ENCODE results near the gene ZNF112. TPM values are rescaled to one million over a fixed set of nuclear protein-coding genes. Genes with fewer than 3 reads are reported as not detected.

The ZNF112 gene
- total RNA-seq, 1 experiment from 2014 or later: 5.6 TPM

GRCh38 chr19:44305457-44305856 is 51.0 kb downstream of the ZNF112 start:
- CTCF ChIA-PET: interaction anchor here (0.6 to 1.2 kb wide), 3 partner anchors 46 to 422 kb away, joined by 3 to 4 read pairs (median 3); partner anchors contain the start of genes ZNF233 and ZNF404
- Mint-ChIP-seq H3K27me3 (ENCODE audit: unreplicated experiment) (no peaks in the 10 kb centered on the region), H3K36me3 (ENCODE audit: insufficient read depth, unreplicated experiment) (peaks cover 13% of the 10 kb centered on the region), H3K9me3 (ENCODE audit: low read depth, unreplicated experiment) (peaks cover 2% of the 10 kb centered on the region), H3K27ac (ENCODE audit: unreplicated experiment) (no peak overlapping the region), H3K4me3 (ENCODE audit: low read depth, unreplicated experiment) (no peak overlapping the region), H3K4me1 (ENCODE audit: low read depth, unreplicated experiment) (no peaks in the 10 kb centered on the region)
- TF ChIP-seq CTCF (IDR thresholded peaks at IDR 0.05; ENCODE audit: unreplicated experiment): no peak
- DNase-seq: no peak
- BruUV-seq (replicated peaks): no TSS peak
- intact Hi-C loops (cut with micrococcal nuclease; ENCODE audit: unreplicated experiment): loop anchor here (2.0 kb wide), 1 partner anchor 93 kb away; the partner anchor contains the start of gene ZNF227

- CTCF ChIA-PET: interaction anchor here (0.6 to 1.2 kb wide), 4 partner anchors 8 to 629 kb away, joined by 3 to 5 read pairs (median 4); partner anchors contain the start of gene ZNF233
Observed at GRCh38 chr19:44304659-44305193, 51.8 kb downstream of the ZNF112 start, which contains the start of gene ZNF235. ZNF235 (minus strand) TSS chr19:44305025; CDS start chr19:44303404, 1,621 bp downstream.

GRCh38 chr19:44303976-44304568 is 52.4 kb downstream of the ZNF112 start:
- Mint-ChIP-seq H3K4me1 (ENCODE audit: low read depth, unreplicated experiment) (no peaks in the 10 kb centered on the region), H3K4me3 (ENCODE audit: low read depth, unreplicated experiment) (peak overlapping the region; percentile 88), H3K36me3 (ENCODE audit: insufficient read depth, unreplicated experiment) (peaks cover 13% of the 10 kb centered on the region), H3K9me3 (ENCODE audit: low read depth, unreplicated experiment) (peaks cover 2% of the 10 kb centered on the region), H3K27me3 (ENCODE audit: unreplicated experiment) (no peaks in the 10 kb centered on the region), H3K27ac (ENCODE audit: unreplicated experiment) (peak overlapping the region; percentile 84)
- intact Hi-C loops (cut with micrococcal nuclease; ENCODE audit: unreplicated experiment): loop anchor here (2.0 kb wide), 1 partner anchor 91 kb away; the partner anchor contains the start of gene ZNF227
- CTCF ChIA-PET: interaction anchor here (1.1 to 1.2 kb wide), 2 partner anchors 8 to 97 kb away, joined by 3 read pairs; no protein-coding TSS in a partner anchor
- BruUV-seq (replicated peaks): no TSS peak
- no peak for DNase-seq
- no peak for TF ChIP-seq CTCF (IDR thresholded peaks at IDR 0.05; ENCODE audit: unreplicated experiment)

More at GRCh38 chr19:44304659-44305193, 51.8 kb downstream of the ZNF112 start, which contains the start of gene ZNF235:
- TF ChIP-seq CTCF (IDR thresholded peaks at IDR 0.05; ENCODE audit: unreplicated experiment): no peak
- peak; percentile 92 for DNase-seq
- H3K9me3 Mint-ChIP-seq (ENCODE audit: low read depth, unreplicated experiment): peaks cover 2% of the 10 kb centered on the region
- BruUV-seq (replicated peaks): no TSS peak
- peak within 1 kb of the TSS; percentile 84 for H3K27ac Mint-ChIP-seq (ENCODE audit: unreplicated experiment)
- no peaks in the 10 kb centered on the region for H3K4me1 Mint-ChIP-seq (ENCODE audit: low read depth, unreplicated experiment)
- H3K36me3 Mint-ChIP-seq (ENCODE audit: insufficient read depth, unreplicated experiment): peaks cover 13% of the 10 kb centered on the region
- peak within 1 kb of the TSS; percentile 88 for H3K4me3 Mint-ChIP-seq (ENCODE audit: low read depth, unreplicated experiment)
- intact Hi-C loops (cut with micrococcal nuclease; ENCODE audit: unreplicated experiment): loop anchor here (2.0 kb wide), 1 partner anchor 92 kb away; the partner anchor contains the start of gene ZNF227
- no peaks in the 10 kb centered on the region for H3K27me3 Mint-ChIP-seq (ENCODE audit: unreplicated experiment)

- Mint-ChIP-seq H3K4me3 (ENCODE audit: low read depth, unreplicated experiment) (peak overlapping the region; percentile 88), H3K36me3 (ENCODE audit: insufficient read depth, unreplicated experiment) (peaks cover 13% of the 10 kb centered on the region), H3K4me1 (ENCODE audit: low read depth, unreplicated experiment) (no peaks in the 10 kb centered on the region), H3K27ac (ENCODE audit: unreplicated experiment) (no peak overlapping the region), H3K27me3 (ENCODE audit: unreplicated experiment) (no peaks in the 10 kb centered on the region), H3K9me3 (ENCODE audit: low read depth, unreplicated experiment) (peaks cover 2% of the 10 kb centered on the region)
- BruUV-seq (replicated peaks): no TSS peak
- intact Hi-C loops (cut with micrococcal nuclease; ENCODE audit: unreplicated experiment): no loop called here
- DNase-seq: no peak
- CTCF ChIA-PET: no interaction called here
- no peak for TF ChIP-seq CTCF (IDR thresholded peaks at IDR 0.05; ENCODE audit: unreplicated experiment)
Observed at GRCh38 chr19:44303320-44303719, 53.2 kb downstream of the ZNF112 start.

All from Calu3 (cell line).